ENCODE results near the gene CCNQ.

The CCNQ gene

DNA sequence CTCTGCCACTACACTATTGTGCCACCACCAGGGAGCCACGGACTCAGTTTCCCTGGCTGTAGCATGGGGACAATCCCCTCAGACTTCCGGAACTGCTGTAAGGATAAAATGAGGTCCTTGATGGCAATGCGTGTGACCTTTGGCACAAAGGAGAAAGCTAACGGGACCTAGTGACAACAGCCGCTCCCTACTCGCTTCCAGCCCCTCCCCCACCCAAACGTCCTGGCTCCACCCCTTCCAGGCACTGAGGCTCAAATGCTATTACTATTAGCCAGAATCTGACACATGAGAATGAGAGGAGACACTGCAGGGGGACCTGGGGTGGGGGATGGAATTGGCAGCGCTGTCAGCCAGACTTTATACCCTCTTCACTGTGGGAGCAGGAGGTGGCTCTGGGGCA, 42.7 kb upstream of the CCNQ start:
- no peaks in the 10 kb centered on the region for H3K79me2 ChIP-seq (ENCODE audit: control insufficient read depth, low read length)
- H3K4me2 ChIP-seq (ENCODE audit: low read length), result no peak overlapping the region; the same call in 1 of the 2 replicates
- H3K4me3 ChIP-seq (ENCODE audit: low read length), result no peak overlapping the region
- H3K4me1 ChIP-seq (ENCODE audit: control insufficient read depth, low read length), result 0 out of 2 replicates have a peak, but pooled peaks cover 2% of the 10 kb centered on the region
- peaks cover 27% of the 10 kb centered on the region for H3K27me3 ChIP-seq (ENCODE audit: control insufficient read depth, low read length)
- no peak overlapping the region for H3K27ac ChIP-seq (ENCODE audit: low read depth, low read length)
- no peaks in the 10 kb centered on the region for H4K20me1 ChIP-seq (ENCODE audit: control insufficient read depth, insufficient read depth, low read depth, low read length)
- H3F3A ChIP-seq (ENCODE audit: control insufficient read depth, insufficient read depth), result no peaks in the 10 kb centered on the region
- H3K9me3 ChIP-seq (ENCODE audit: control insufficient read depth, insufficient read depth, low read length), result no peaks in the 10 kb centered on the region
- TF ChIP-seq, protein P1, sequence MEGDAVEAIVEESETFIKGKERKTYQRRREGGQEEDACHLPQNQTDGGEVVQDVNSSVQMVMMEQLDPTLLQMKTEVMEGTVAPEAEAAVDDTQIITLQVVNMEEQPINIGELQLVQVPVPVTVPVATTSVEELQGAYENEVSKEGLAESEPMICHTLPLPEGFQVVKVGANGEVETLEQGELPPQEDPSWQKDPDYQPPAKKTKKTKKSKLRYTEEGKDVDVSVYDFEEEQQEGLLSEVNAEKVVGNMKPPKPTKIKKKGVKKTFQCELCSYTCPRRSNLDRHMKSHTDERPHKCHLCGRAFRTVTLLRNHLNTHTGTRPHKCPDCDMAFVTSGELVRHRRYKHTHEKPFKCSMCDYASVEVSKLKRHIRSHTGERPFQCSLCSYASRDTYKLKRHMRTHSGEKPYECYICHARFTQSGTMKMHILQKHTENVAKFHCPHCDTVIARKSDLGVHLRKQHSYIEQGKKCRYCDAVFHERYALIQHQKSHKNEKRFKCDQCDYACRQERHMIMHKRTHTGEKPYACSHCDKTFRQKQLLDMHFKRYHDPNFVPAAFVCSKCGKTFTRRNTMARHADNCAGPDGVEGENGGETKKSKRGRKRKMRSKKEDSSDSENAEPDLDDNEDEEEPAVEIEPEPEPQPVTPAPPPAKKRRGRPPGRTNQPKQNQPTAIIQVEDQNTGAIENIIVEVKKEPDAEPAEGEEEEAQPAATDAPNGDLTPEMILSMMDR (IDR thresholded peaks at IDR 0.05; ENCODE audit: low read depth, low read length, poor library complexity, severe bottlenecking), result no peak
- TF ChIP-seq EZH2phosphoT487 (IDR thresholded peaks at IDR 0.05; ENCODE audit: borderline replicate concordance, low read length), result no peak
- no peaks in the 10 kb centered on the region for H3K36me3 ChIP-seq (ENCODE audit: control insufficient read depth, low read length)
- H3K9me2 ChIP-seq (replicated peaks; ENCODE audit: control insufficient read depth, low read length), result no peaks in the 10 kb centered on the region

GRCh38 chrX:153640736-153641575, 42.0 kb upstream of the CCNQ start:
- 0 out of 2 replicates have a peak, but pooled peaks cover 2% of the 10 kb centered on the region for H3K4me1 ChIP-seq (ENCODE audit: control insufficient read depth, low read length)
- H3K79me2 ChIP-seq (ENCODE audit: control insufficient read depth, low read length), result no peaks in the 10 kb centered on the region
- H3K4me3 ChIP-seq (ENCODE audit: low read length), result no peak overlapping the region
- H3K27ac ChIP-seq (ENCODE audit: low read depth, low read length), result no peak overlapping the region
- no peaks in the 10 kb centered on the region for H3K9me2 ChIP-seq (replicated peaks; ENCODE audit: control insufficient read depth, low read length)
- H4K20me1 ChIP-seq (ENCODE audit: control insufficient read depth, insufficient read depth, low read depth, low read length), result no peaks in the 10 kb centered on the region
- H3K9me3 ChIP-seq (ENCODE audit: control insufficient read depth, insufficient read depth, low read length), result no peaks in the 10 kb centered on the region
- TF ChIP-seq, protein P1 (IDR thresholded peaks at IDR 0.05; ENCODE audit: low read depth, low read length, poor library complexity, severe bottlenecking), result no peak
- no peak for TF ChIP-seq EZH2phosphoT487 (IDR thresholded peaks at IDR 0.05; ENCODE audit: borderline replicate concordance, low read length)
- H3K4me2 ChIP-seq (ENCODE audit: low read length), result no peak overlapping the region
- peaks cover 21% of the 10 kb centered on the region for H3K27me3 ChIP-seq (ENCODE audit: control insufficient read depth, low read length)
- no peaks in the 10 kb centered on the region for H3F3A ChIP-seq (ENCODE audit: control insufficient read depth, insufficient read depth)
- H3K36me3 ChIP-seq (ENCODE audit: control insufficient read depth, low read length), result no peaks in the 10 kb centered on the region

DNA sequence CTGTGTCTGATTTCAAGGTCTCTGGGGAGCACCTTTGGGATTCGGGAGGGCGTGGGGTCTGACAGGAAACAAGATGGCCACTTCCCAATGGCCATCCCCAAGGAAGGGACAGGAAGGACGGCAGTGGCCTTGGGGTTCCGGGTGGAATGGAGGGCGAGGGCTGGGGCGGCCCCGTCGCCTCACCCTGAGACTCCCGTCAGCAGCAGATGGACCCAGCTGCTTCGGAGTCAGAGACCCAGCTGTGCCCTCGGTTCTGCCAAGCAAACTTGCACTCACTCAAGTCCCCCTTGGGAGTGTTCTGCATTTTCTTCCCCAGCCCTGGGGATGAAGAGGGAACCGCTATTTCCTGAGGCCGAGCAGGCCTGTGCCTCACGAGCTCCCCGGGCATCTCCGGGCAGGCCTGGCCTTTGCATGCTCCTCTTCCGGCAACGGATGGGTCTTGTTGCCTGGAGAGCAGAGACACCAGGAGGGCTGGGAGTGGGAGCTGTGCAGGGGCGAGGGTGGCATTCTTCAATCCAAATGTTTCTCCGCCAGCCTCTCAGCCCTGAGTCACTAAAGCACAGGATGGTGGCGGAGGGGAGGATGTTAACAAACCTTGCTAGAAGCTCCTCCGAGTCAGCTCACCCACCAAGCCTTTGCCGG, 41.2 kb upstream of the CCNQ start:
- Histone ChIP-seq H3K79me2 (ENCODE audit: control insufficient read depth, low read length) (no peaks in the 10 kb centered on the region), H3K4me3 (ENCODE audit: low read length) (no peak overlapping the region), H3K27ac (ENCODE audit: low read depth, low read length) (no peak overlapping the region), H3K9me2 (replicated peaks; ENCODE audit: control insufficient read depth, low read length) (no peaks in the 10 kb centered on the region), H3K4me2 (ENCODE audit: low read length) (no peak overlapping the region), H3K27me3 (ENCODE audit: control insufficient read depth, low read length) (peaks cover 20% of the 10 kb centered on the region), H3K9me3 (ENCODE audit: control insufficient read depth, insufficient read depth, low read length) (no peaks in the 10 kb centered on the region), H4K20me1 (ENCODE audit: control insufficient read depth, insufficient read depth, low read depth, low read length) (no peaks in the 10 kb centered on the region), H3F3A (ENCODE audit: control insufficient read depth, insufficient read depth) (no peaks in the 10 kb centered on the region), H3K36me3 (ENCODE audit: control insufficient read depth, low read length) (no peaks in the 10 kb centered on the region), H3K4me1 (ENCODE audit: control insufficient read depth, low read length) (0 out of 2 replicates have a peak, but pooled peaks cover 2% of the 10 kb centered on the region)
- no peak for TF ChIP-seq EZH2phosphoT487 (IDR thresholded peaks at IDR 0.05; ENCODE audit: borderline replicate concordance, low read length)
- TF ChIP-seq, protein P1 (IDR thresholded peaks at IDR 0.05; ENCODE audit: low read depth, low read length, poor library complexity, severe bottlenecking), result no peak

Measured in DOHH2 (cell line).